Measurements from ENCODE around the gene IER3.

IER3 gene

GRCh38 chr6:30741063-30741779 is 3.1 kb downstream of the IER3 start:
- in situ Hi-C loops (cut with MboI; ENCODE audit: low pct_unique_long_range_greater_than_20kb, low sequenced_read_pairs, unreplicated experiment): loop anchor here (10.0 kb wide), 1 partner anchor 74 kb away; no protein-coding TSS in a partner anchor
- TF ChIP-seq CTCF (IDR thresholded peaks at IDR 0.05; ENCODE audit: extremely low read depth, insufficient read depth, missing control alignments): peak; percentile 13
- no peak for DNase-seq (ENCODE audit: low spot score)

DNA sequence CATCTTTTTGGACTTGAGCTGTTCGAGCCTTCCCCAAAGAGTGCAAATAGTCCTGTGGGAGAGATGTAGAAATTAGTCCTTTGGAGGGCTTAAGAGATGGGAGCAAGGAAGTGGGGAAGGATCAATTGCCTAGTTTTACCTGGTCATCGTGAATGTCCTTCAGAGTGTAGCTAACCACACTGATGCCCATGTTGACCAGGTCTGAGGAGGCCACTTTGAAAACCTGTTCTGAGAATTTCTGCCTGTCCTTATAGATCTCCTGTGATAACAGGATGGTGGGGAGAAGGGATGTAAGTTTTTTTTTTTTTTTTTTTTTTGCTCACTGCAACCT is 3.8 kb downstream of the IER3 start:
- no peak for TF ChIP-seq CTCF (IDR thresholded peaks at IDR 0.05; ENCODE audit: extremely low read depth, insufficient read depth, missing control alignments)
- no peak for DNase-seq (ENCODE audit: low spot score)
- in situ Hi-C loops (cut with MboI; ENCODE audit: low pct_unique_long_range_greater_than_20kb, low sequenced_read_pairs, unreplicated experiment): loop anchor here (10.0 kb wide), 1 partner anchor 74 kb away; no protein-coding TSS in a partner anchor

DNA sequence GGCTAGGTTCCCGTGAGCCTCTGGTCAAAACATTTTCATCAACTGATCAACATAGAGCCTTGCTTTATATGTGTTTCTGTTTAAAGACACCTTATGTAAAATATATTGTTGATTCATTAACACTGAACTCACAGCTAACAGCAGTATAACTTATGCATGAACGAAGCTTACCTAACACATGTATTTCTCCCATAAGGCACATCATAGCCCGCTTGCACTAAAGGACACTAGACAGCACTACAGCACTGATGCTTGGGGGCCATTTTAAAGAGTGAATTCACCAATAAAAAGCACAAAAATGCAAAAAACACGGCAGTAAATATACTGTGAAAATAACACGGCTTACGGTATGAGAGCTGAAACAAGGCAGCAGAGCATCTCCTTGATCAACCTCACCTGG is 5.8 kb downstream of the IER3 start:
- in situ Hi-C loops (cut with MboI; ENCODE audit: low pct_unique_long_range_greater_than_20kb, low sequenced_read_pairs, unreplicated experiment): loop anchor here (10.0 kb wide), 1 partner anchor 254 kb away; the partner anchor contains the start of gene HLA-E
- DNase-seq (ENCODE audit: low spot score): no peak

DNA sequence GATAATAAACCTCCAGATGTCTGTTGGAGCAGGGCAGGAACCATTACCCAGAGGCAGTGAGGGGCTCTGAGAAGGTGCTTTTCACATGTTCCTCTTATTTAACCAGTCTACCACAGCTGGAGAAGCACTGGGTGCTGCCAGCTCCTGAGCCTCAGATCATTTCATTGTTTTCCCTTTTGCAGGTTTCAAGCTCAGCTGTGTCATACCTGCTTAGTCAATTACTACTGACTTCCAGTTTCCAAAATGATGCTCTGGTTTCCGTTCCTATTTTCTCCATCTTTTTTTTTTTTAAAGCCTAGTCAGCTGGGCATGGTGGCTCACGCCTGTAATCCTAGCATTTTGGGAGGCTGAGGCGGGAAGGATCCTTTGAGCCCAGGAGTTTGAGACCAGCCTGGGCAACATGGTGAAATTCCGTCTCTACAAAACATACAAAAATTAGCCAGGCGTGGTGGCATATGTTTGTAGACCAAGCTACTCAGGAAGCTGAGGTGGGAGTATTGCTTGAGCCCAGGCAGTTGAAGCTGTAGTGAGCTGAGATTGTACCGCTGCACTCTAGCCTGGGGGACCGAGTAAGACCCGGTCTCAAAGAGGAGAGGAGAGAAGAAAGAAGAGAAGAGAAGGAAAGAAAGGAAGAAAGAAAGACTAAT is 8.6 kb downstream of the IER3 start:
- DNase-seq (ENCODE audit: low spot score): peak; percentile 48
- TF ChIP-seq CTCF (IDR thresholded peaks at IDR 0.05; ENCODE audit: extremely low read depth, insufficient read depth, missing control alignments): no peak
- in situ Hi-C loops (cut with MboI; ENCODE audit: low pct_unique_long_range_greater_than_20kb, low sequenced_read_pairs, unreplicated experiment): loop anchor here (10.0 kb wide), 1 partner anchor 251 kb away; the partner anchor contains the start of gene HLA-E

More for the DNA sequence above, 5.8 kb downstream of the IER3 start:
- no peak for TF ChIP-seq CTCF (IDR thresholded peaks at IDR 0.05; ENCODE audit: extremely low read depth, insufficient read depth, missing control alignments)

GRCh38 chr6:30732237-30732943 is 12.0 kb downstream of the IER3 start:
- DNase-seq (ENCODE audit: low spot score): no peak
- in situ Hi-C loops (cut with MboI; ENCODE audit: low pct_unique_long_range_greater_than_20kb, low sequenced_read_pairs, unreplicated experiment): loop anchor here (10.0 kb wide), 1 partner anchor 248 kb away; the partner anchor contains the start of gene HLA-E
- TF ChIP-seq CTCF (IDR thresholded peaks at IDR 0.05; ENCODE audit: extremely low read depth, insufficient read depth, missing control alignments): no peak

- peak; percentile 93 for TF ChIP-seq CTCF (IDR thresholded peaks at IDR 0.05; ENCODE audit: extremely low read depth, insufficient read depth, missing control alignments)
- in situ Hi-C loops (cut with MboI; ENCODE audit: low pct_unique_long_range_greater_than_20kb, low sequenced_read_pairs, unreplicated experiment): loop anchor here (10.0 kb wide), 1 partner anchor 246 kb away; the partner anchor contains the start of gene HLA-E
- DNase-seq (ENCODE audit: low spot score): peak; percentile 76
Observed at GRCh38 chr6:30730601-30731435, 13.5 kb downstream of the IER3 start.

Measured in GM13977 (cell line).